GM12878 (cell line): ENCODE measurements around the gene BSND. TPM values are rescaled to one million over a fixed set of nuclear protein-coding genes. Genes with fewer than 3 reads are reported as not detected.

ENCODE experiments used
- ATAC-seq: fragments of 200-7000 bp; cut with Tn5 transposase; 3 replicates; pipeline ENCODE4 v1.9.1; 2020; ENCODE audit warnings: mild to moderate bottlenecking, moderate library complexity
- BruUV-seq: library from RNA; stranded (reverse); fragments of 400-500 nt; replicated peaks from 2 replicates; lab custom pipeline; 2021; lab: Mats Ljungman, UMichigan
- CTCF ChIA-PET: fragments of 300-600 bp; sonication (Branson Sonifier 250); formaldehyde crosslinking; extraction: SDS; loops from one replicate; lab custom pipeline; 2021; ENCODE audit warnings: inconsistent platforms; lab: Yijun Ruan, JAX
- POLR2A ChIA-PET: fragments of 350-600 bp; formaldehyde crosslinking; extraction: SDS; loops from one replicate; lab custom pipeline; 2021; ENCODE audit warnings: inconsistent platforms; lab: Charles Lee
- RAD21 ChIA-PET: fragments of 300-600 bp; sonication (Branson Sonifier 250); formaldehyde crosslinking; loops from one replicate; lab custom pipeline; 2023; ENCODE audit warnings: antibody characterized with exemption; ENCODE audit not compliant: unreplicated experiment; lab: Charles Lee
- SMC1A ChIA-PET: fragments of 300-600 bp; sonication (Branson Sonifier 250); formaldehyde crosslinking; loops from one replicate; lab custom pipeline; 2023; ENCODE audit not compliant: unreplicated experiment, uncharacterized antibody; lab: Charles Lee
- DNase-seq: peaks from one replicate; pipeline ENCODE4 v3.0.0-alpha.2; 2011; ENCODE audit warnings: low read depth, low spot score
- FAIRE-seq: peaks from 3 replicates; lab custom pipeline; 2011; peaks lifted over from hg19 to GRCh38; lab: Jason Lieb, UNC
- H2AFZ ChIP-seq: 2 replicates; pipeline ENCODE4 v1.6.0; 2011; ENCODE audit warnings: low read depth, low read length, control low read depth; ENCODE audit not compliant: control insufficient read depth
- H3K27ac ChIP-seq: 2 replicates; pipeline ENCODE4 v1.5.1; 2011; ENCODE audit warnings: control low read depth; ENCODE audit not compliant: control insufficient read depth, insufficient read depth
- H3K27me3 ChIP-seq, 2 experiments: replicated peaks in 1 of 2; 2 replicates each; pipeline versions ENCODE4 v1.6.0 to v1.6.1; 2011; ENCODE audit warnings: low read length in 1 of 2; ENCODE audit not compliant: control insufficient read depth in 2 of 2, insufficient read depth in 2 of 2
- H3K36me3 ChIP-seq, 2 experiments: 2 replicates each; pipeline ENCODE4 v1.5.1; 2011; ENCODE audit warnings: low read length in 1 of 2; ENCODE audit not compliant: control insufficient read depth in 2 of 2, insufficient read depth in 2 of 2
- H3K4me1 ChIP-seq: 2 replicates; pipeline ENCODE4 v1.6.1; 2011; ENCODE audit warnings: mild to moderate bottlenecking, low read length, moderate library complexity, mixed read lengths; ENCODE audit not compliant: control insufficient read depth, insufficient read depth
- H3K4me2 ChIP-seq: 2 replicates; pipeline ENCODE4 v1.6.0; 2011; ENCODE audit warnings: control low read depth; ENCODE audit not compliant: control insufficient read depth, insufficient read depth
- H3K4me3 ChIP-seq: fragments of 200-600 bp; sonication (generic); 2 replicates; pipeline ENCODE4 v1.5.1; 2016
- H3K79me2 ChIP-seq: 2 replicates; pipeline ENCODE4 v1.6.0; 2011; ENCODE audit warnings: low read length; ENCODE audit not compliant: control insufficient read depth, insufficient read depth
- H3K9ac ChIP-seq: 2 replicates; pipeline ENCODE4 v1.8.0; 2011; ENCODE audit warnings: low read length, control low read depth, mixed read lengths; ENCODE audit not compliant: control insufficient read depth, insufficient read depth
- H3K9me3 ChIP-seq: replicated peaks from 3 replicates; pipeline ENCODE4 v1.5.1; 2011; ENCODE audit warnings: mild to moderate bottlenecking, low read length; ENCODE audit not compliant: control insufficient read depth, insufficient read depth
- H4K20me1 ChIP-seq: 2 replicates; pipeline ENCODE4 v1.6.0; 2011; ENCODE audit not compliant: control insufficient read depth, insufficient read depth
- BCLAF1 ChIP-seq: fragments of 450-650 bp; IDR thresholded peaks from 2 replicates; pipeline ENCODE4 v1.6.1; 2017; ENCODE audit warnings: antibody characterized with exemption, mild to moderate bottlenecking, moderate library complexity
- HDGF ChIP-seq: fragments of 450-650 bp; IDR thresholded peaks from 2 replicates; pipeline ENCODE4 v1.6.1; 2016; ENCODE audit warnings: antibody characterized with exemption
- IKZF1 ChIP-seq: fragments of 450-650 bp; conservative IDR thresholded peaks from 2 replicates; pipeline ENCODE4 v1.6.1; 2017; ENCODE audit warnings: antibody characterized with exemption, mild to moderate bottlenecking
- IRF4 ChIP-seq: IDR thresholded peaks from 2 replicates; pipeline ENCODE4 v1.6.1; 2011; ENCODE audit warnings: low read depth, low read length
- NFIC ChIP-seq: IDR thresholded peaks from 2 replicates; pipeline ENCODE4 v1.6.1; 2012; ENCODE audit warnings: low read depth, mild to moderate bottlenecking, inconsistent platforms, low read length, moderate library complexity
- NFYA ChIP-seq: IDR thresholded peaks from 2 replicates; pipeline ENCODE4 v1.6.1; 2011; ENCODE audit warnings: low read depth, mild to moderate bottlenecking, low read length, improper control_type of control experiment, borderline replicate concordance
- RB1 ChIP-seq: fragments of 450-650 bp; formaldehyde crosslinking; IDR thresholded peaks from 2 replicates; pipeline ENCODE4 v1.6.1; 2017; ENCODE audit warnings: mild to moderate bottlenecking, borderline replicate concordance
- SREBF2 ChIP-seq: IDR thresholded peaks from 2 replicates; pipeline ENCODE4 v1.6.1; 2012; ENCODE audit warnings: mild to moderate bottlenecking, low read length
- TCF3 ChIP-seq: IDR thresholded peaks from 2 replicates; pipeline ENCODE4 v1.6.1; 2012; ENCODE audit warnings: low read depth, mild to moderate bottlenecking, low read length, borderline replicate concordance; ENCODE audit not compliant: insufficient read depth
- YBX1 ChIP-seq: fragments of 450-650 bp; IDR thresholded peaks from 2 replicates; pipeline ENCODE4 v1.6.1; 2016; ENCODE audit warnings: antibody characterized with exemption
- ZBTB4 ChIP-seq: fragments of 450-650 bp; formaldehyde crosslinking; IDR thresholded peaks from 2 replicates; pipeline ENCODE4 v1.4.0; 2022; ENCODE audit warnings: mild to moderate bottlenecking, moderate library complexity
- WGBS: methylation state at CpG from one replicate; pipeline ENCODE4 v1.1.6; 2016; ENCODE audit warnings: low lambda C conversion rate; ENCODE audit not compliant: insufficient replicate concordance, insufficient coverage; ENCODE audit errors: missing lambda C conversion rate; 5-methylcytosine and 5-hydroxymethylcytosine counted together
- in situ Hi-C: fragments of 300-500 bp; cut with MboI; formaldehyde crosslinking; loops from 9 replicates; pipeline ENCODE4 v1.14.3; 2018; ENCODE audit warnings: mixed read lengths
- intact Hi-C: fragments of 100-400 bp; cut with micrococcal nuclease; formaldehyde crosslinking; loops from one replicate; pipeline ENCODE4 v1.14.2; 2022; ENCODE audit not compliant: unreplicated experiment
- polyA plus RNA-seq, 11 experiments: library from polyadenylated mRNA; depleted of rRNA in 4 of 11; unstranded in 6 of 11; stranded (reverse) in 5 of 11; fragments of >200 nt; fragmentation: Nextera tagmentation in 4 of 11; fragmentation: Illumina TruSeq in 1 of 11; extraction: Ambion mirVana in 4 of 11; extraction: Trizol in 1 of 11; gene quantifications; 1 replicate in 1 of 11; 2 replicates in 10 of 11; pipeline versions ENCODE4 v1.2.1 to v1.2.3, GENCODE V29; 2011 to 2016; ENCODE audit warnings: inconsistent platforms in 2 of 11, missing spikeins in 2 of 11, low read depth in 1 of 11
- total RNA-seq, 4 experiments: library from RNA; depleted of rRNA in 3 of 4; stranded (reverse); fragments of >200 nt in 3 of 4; fragmentation: Illumina TruSeq in 1 of 4; extraction: Trizol in 1 of 4; gene quantifications; 2 replicates each; pipeline versions ENCODE4 v1.2.1 to v1.2.3, GENCODE V29; 2013 to 2021

BSND gene
- total and polyA plus RNA-seq, 10 of the 15 experiments (the other 5 are each of a cell fraction or from before 2014, with no cell fraction given), result not detected

GRCh38 chr1:54981466-54981865 is 17.3 kb upstream of the BSND start:
- Histone ChIP-seq H3K27me3 (peaks cover 2 to 3% of the 10 kb centered on the region in 2 experiments; a peak in 3 of 4 replicates), H3K4me1 (no peaks in the 10 kb centered on the region), H2AFZ (no peak overlapping the region), H3K4me3 (no peak overlapping the region), H3K36me3 (no peaks in the 10 kb centered on the region), H3K9me3 (no peaks in the 10 kb centered on the region), H3K4me2 (no peak overlapping the region), H3K9ac (no peak overlapping the region), H4K20me1 (no peaks in the 10 kb centered on the region), H3K79me2 (no peaks in the 10 kb centered on the region), H3K27ac (no peak overlapping the region)
- 70% methylated on average over 6 of the region's 8 CpGs for WGBS
- in situ Hi-C loops (loop anchor here (5.0 kb wide), 1 partner anchor 51 kb away; no protein-coding TSS in a partner anchor), intact Hi-C loops (no loop called here)
- no peak for FAIRE-seq
- ChIA-PET CTCF (no interaction called here), POLR2A (no interaction called here), RAD21 (no interaction called here), SMC1A (no interaction called here)
- ATAC-seq, result no peak
- DNase-seq, result no peak
- no TSS peak for BruUV-seq
- TF ChIP-seq IKZF1 (no peak), NFYA (no peak), IRF4 (no peak), TCF3 (no peak), RB1 (no peak), BCLAF1 (no peak), ZBTB4 (no peak), HDGF (no peak), YBX1 (no peak), SREBF2 (no peak), NFIC (no peak)
